GM12878 (cell line): ENCODE results near the gene LYPD6.

ENCODE experiments used
- BRCA1 ChIP-seq: IDR thresholded peaks from 2 replicates; pipeline ENCODE4 v1.6.1; 2011; ENCODE audit warnings: low read depth, low read length, improper control_type of control experiment
- CTCF ChIP-seq, 3 experiments: IDR thresholded peaks in 2 of 3; conservative IDR thresholded peaks in 1 of 3; 2 replicates each; pipeline ENCODE4 v1.5.1; 2011; ENCODE audit warnings: low read depth in 3 of 3, low read length in 3 of 3, mild to moderate bottlenecking in 3 of 3, control low read depth in 2 of 3, moderate library complexity in 2 of 3, inconsistent platforms in 1 of 3, mixed read lengths in 1 of 3; ENCODE audit not compliant: control insufficient read depth in 2 of 3, insufficient read depth in 1 of 3; ENCODE audit errors: extremely low read depth in 1 of 3
- EP300 ChIP-seq, 2 experiments: fragments of 150-350 bp in 1 of 2; IDR thresholded peaks; 2 replicates each; pipeline ENCODE4 v1.6.1; 2011 to 2012; ENCODE audit warnings: low read depth in 2 of 2, low read length in 2 of 2, borderline replicate concordance in 1 of 2, improper control_type of control experiment in 1 of 2, inconsistent platforms in 1 of 2; ENCODE audit not compliant: control insufficient read depth in 1 of 2
- EZH2 ChIP-seq: IDR thresholded peaks from 2 replicates; pipeline ENCODE4 v1.6.1; 2012; ENCODE audit warnings: low read depth, mild to moderate bottlenecking, control low read depth, inconsistent platforms, low read length, borderline replicate concordance; ENCODE audit not compliant: control insufficient read depth
- FOS ChIP-seq: IDR thresholded peaks from 3 replicates; pipeline ENCODE4 v1.6.1; 2011; ENCODE audit warnings: borderline replicate concordance; ENCODE audit not compliant: insufficient read length; ENCODE audit errors: extremely low read depth
- HCFC1 ChIP-seq: fragments of 150-350 bp; IDR thresholded peaks from 2 replicates; pipeline ENCODE4 v1.6.1; 2014; ENCODE audit warnings: low read length
- POLR2A ChIP-seq: IDR thresholded peaks from 2 replicates; pipeline ENCODE4 v1.6.1; 2011; ENCODE audit warnings: low read depth, mild to moderate bottlenecking, low read length
- POLR2AphosphoS5 ChIP-seq: IDR thresholded peaks from 2 replicates; pipeline ENCODE4 v1.6.1; 2011; ENCODE audit warnings: mild to moderate bottlenecking, low read length, inconsistent platforms
- TAF1 ChIP-seq: IDR thresholded peaks from 2 replicates; pipeline ENCODE4 v1.6.1; 2011; ENCODE audit warnings: mild to moderate bottlenecking, low read depth, low read length, borderline replicate concordance
- ZSCAN29 ChIP-seq: fragments of 450-650 bp; IDR thresholded peaks from 2 replicates; pipeline ENCODE4 v1.6.1; 2017; ENCODE audit warnings: mild to moderate bottlenecking, moderate library complexity
- ZZZ3 ChIP-seq: IDR thresholded peaks from 2 replicates; pipeline ENCODE4 v1.6.1; 2011; ENCODE audit warnings: low read depth; ENCODE audit not compliant: control insufficient read depth, insufficient read length

- TF ChIP-seq CTCF (IDR thresholded peaks at IDR 0.05 in 2 of 3, conservative IDR thresholded peaks at IDR 0.05 in 1 of 3; ENCODE audit: control insufficient read depth in 2 of 3, extremely low read depth in 1 of 3, insufficient read depth in 1 of 3, low read depth in 3 of 3, low read length in 3 of 3), result no peak
- no peak for TF ChIP-seq POLR2A
- no peak for TF ChIP-seq POLR2AphosphoS5
- no peak for TF ChIP-seq HCFC1
- no peak for TF ChIP-seq BRCA1
- no peak for TF ChIP-seq ZSCAN29
- no peak for TF ChIP-seq ZZZ3
- TF ChIP-seq EP300 (IDR thresholded peaks at IDR 0.05; ENCODE audit: borderline replicate concordance in 1 of 2, control insufficient read depth in 1 of 2, low read depth in 2 of 2, low read length in 2 of 2), result no peak
- TF ChIP-seq EZH2, result no peak
- TF ChIP-seq FOS, result no peak
- no peak for TF ChIP-seq TAF1
Observed at GRCh38 chr2:149413487-149413886, 83.1 kb downstream of the LYPD6 start.
